HepG2 (cell line): ENCODE data around the gene NAA25. TPM values are rescaled to one million over a fixed set of nuclear protein-coding genes. Genes with fewer than 3 reads are reported as not detected.

Source experiments
- ATAC-seq: fragments of 200-7000 bp; cut with Tn5 transposase; 3 replicates; pipeline ENCODE4 v1.9.1; 2020; ENCODE audit warnings: mild to moderate bottlenecking, moderate library complexity
- BruUV-seq: library from RNA; stranded (reverse); fragments of 400-500 nt; replicated peaks from 2 replicates; lab custom pipeline; 2021; lab: Mats Ljungman, UMichigan
- CTCF ChIA-PET: fragments of 300-600 bp; formaldehyde crosslinking; extraction: SDS; loops from one replicate; lab custom pipeline; 2021; ENCODE audit warnings: low total read pairs, inconsistent platforms, low intra/inter-chr PET ratio; lab: Yijun Ruan, JAX
- POLR2A ChIA-PET: fragments of 350-600 bp; sonication (Branson Sonifier 250); formaldehyde crosslinking; loops from one replicate; lab custom pipeline; 2020; ENCODE audit warnings: antibody characterized with exemption, inconsistent platforms; lab: Yijun Ruan, JAX
- DNase-seq: peaks from one replicate; pipeline ENCODE4 v3.0.0-alpha.2; 2015; ENCODE audit warnings: low spot score
- FAIRE-seq: peaks from 3 replicates; lab custom pipeline; 2011; peaks lifted over from hg19 to GRCh38; lab: Jason Lieb, UNC
- H2AFZ ChIP-seq: one replicate; pipeline ENCODE4 v1.6.1; 2011; ENCODE audit warnings: low read length, inconsistent platforms
- H3K27ac ChIP-seq: fragments of 300-600 bp; 3 replicates; pipeline ENCODE4 v1.8.0; 2011; ENCODE audit warnings: mixed run types, mild to moderate bottlenecking, mixed read lengths, low read length, inconsistent platforms; ENCODE audit not compliant: insufficient read depth; ENCODE audit errors: extremely low read length
- H3K27me3 ChIP-seq, 2 experiments: fragments of 200-600 bp in 1 of 2; 2 replicates in 1 of 2; 3 replicates in 1 of 2; pipeline versions ENCODE4 v1.6.0 to v1.8.0; 2011; ENCODE audit warnings: low read length in 2 of 2, mild to moderate bottlenecking in 2 of 2, moderate library complexity in 2 of 2, inconsistent platforms in 1 of 2; ENCODE audit not compliant: insufficient read depth in 2 of 2, control insufficient read depth in 1 of 2
- H3K36me3 ChIP-seq, 2 experiments: fragments of 200-600 bp in 1 of 2; replicated peaks in 1 of 2; 2 replicates in 1 of 2; 3 replicates in 1 of 2; pipeline versions ENCODE4 v1.5.1 to v1.8.0; 2011; ENCODE audit warnings: low read length in 2 of 2, inconsistent platforms in 1 of 2; ENCODE audit not compliant: insufficient read depth in 2 of 2, control insufficient read depth in 1 of 2
- H3K4me1 ChIP-seq: 2 replicates; pipeline ENCODE4 v1.5.1; 2012; ENCODE audit warnings: low read length, inconsistent platforms; ENCODE audit not compliant: insufficient read depth
- H3K4me2 ChIP-seq: 2 replicates; pipeline ENCODE4 v1.6.0; 2011; ENCODE audit warnings: low read depth, low read length, inconsistent platforms
- H3K4me3 ChIP-seq, 3 experiments: fragments of 200-600 bp in 1 of 3; sonication (generic), shearing (Covaris generic) in 1 of 3; replicated peaks in 1 of 3; 2 replicates each; pipeline ENCODE4 v1.5.1; 2011 to 2016; ENCODE audit warnings: low read length in 3 of 3, inconsistent platforms in 2 of 3, low read depth in 2 of 3, mild to moderate bottlenecking in 2 of 3, control low read depth in 1 of 3, mixed read lengths in 1 of 3; ENCODE audit not compliant: insufficient read depth in 1 of 3
- H3K79me2 ChIP-seq: one replicate; pipeline ENCODE4 v1.6.1; 2011; ENCODE audit warnings: low read length, inconsistent platforms; ENCODE audit not compliant: insufficient read depth
- H3K9ac ChIP-seq: 2 replicates; pipeline ENCODE4 v1.6.0; 2011; ENCODE audit warnings: mild to moderate bottlenecking, low read depth, low read length, inconsistent platforms; ENCODE audit not compliant: insufficient read depth
- H3K9me3 ChIP-seq: 2 replicates; pipeline ENCODE4 v1.5.1; 2012; ENCODE audit warnings: mild to moderate bottlenecking, low read length
- H4K20me1 ChIP-seq: 2 replicates; pipeline ENCODE4 v1.6.0; 2011; ENCODE audit warnings: inconsistent platforms, mild to moderate bottlenecking, low read length, moderate library complexity; ENCODE audit not compliant: insufficient read depth
- ARID4A ChIP-seq: sonication (generic); formaldehyde crosslinking; IDR thresholded peaks from 2 replicates; pipeline ENCODE4 v1.5.0; 2020; ENCODE audit warnings: mild to moderate bottlenecking, missing genetic modification reagents, borderline replicate concordance
- FOXC1 ChIP-seq: sonication (generic); formaldehyde crosslinking; IDR thresholded peaks from 2 replicates; pipeline ENCODE4 v1.8.0; 2022; ENCODE audit warnings: mild to moderate bottlenecking, missing genetic modification reagents, borderline replicate concordance
- HNF4G ChIP-seq, 2 experiments: sonication (generic) in 1 of 2; formaldehyde crosslinking in 1 of 2; IDR thresholded peaks; 2 replicates each; pipeline versions ENCODE4 v1.4.0 to v1.6.1; 2011 to 2020; ENCODE audit warnings: borderline replicate concordance in 2 of 2, low read depth in 2 of 2, mild to moderate bottlenecking in 2 of 2, low read length in 1 of 2, missing genetic modification reagents in 1 of 2, moderate library complexity in 1 of 2
- NFE2L1 ChIP-seq: sonication (generic); formaldehyde crosslinking; IDR thresholded peaks from 2 replicates; pipeline ENCODE4 v1.4.0; 2020; ENCODE audit warnings: missing genetic modification reagents, mild to moderate bottlenecking, borderline replicate concordance
- PBX3 ChIP-seq: sonication (generic); formaldehyde crosslinking; IDR thresholded peaks from 2 replicates; pipeline ENCODE4 v1.8.1; 2023; ENCODE audit warnings: missing genetic modification reagents, inconsistent platforms, borderline replicate concordance
- POLR2A ChIP-seq, 2 experiments: IDR thresholded peaks; 2 replicates each; pipeline ENCODE4 v1.6.1; 2011; ENCODE audit warnings: low read depth in 2 of 2, low read length in 2 of 2, mild to moderate bottlenecking in 1 of 2, moderate library complexity in 1 of 2; ENCODE audit not compliant: insufficient read depth in 1 of 2
- RBM22 ChIP-seq: fragments of 200-400 bp; formaldehyde crosslinking; optimal IDR thresholded peaks from 2 replicates; pipeline ENCODE3; 2017; ENCODE audit warnings: mild to moderate bottlenecking, low read length, moderate library complexity
- ZFP90 ChIP-seq: sonication (generic); formaldehyde crosslinking; IDR thresholded peaks from 2 replicates; pipeline ENCODE4 v1.8.0; 2022; ENCODE audit warnings: missing genetic modification reagents, mild to moderate bottlenecking, inconsistent platforms, borderline replicate concordance
- WGBS: methylation state at CpG from one replicate; pipeline ENCODE4 v1.1.6; 2017; ENCODE audit warnings: low lambda C conversion rate; 5-methylcytosine and 5-hydroxymethylcytosine counted together
- in situ Hi-C: cut with HindIII; loops from 2 replicates; pipeline ENCODE4 v1.10.0; 2017; ENCODE audit warnings: low pct_unique_long_range_greater_than_20kb; ENCODE audit not compliant: extremely low pct_ligation_motif_present
- intact Hi-C: fragments of 100-400 bp; cut with micrococcal nuclease; formaldehyde crosslinking; loops from one replicate; pipeline ENCODE4 v1.10.0; 2022; ENCODE audit not compliant: unreplicated experiment
- polyA plus RNA-seq, 8 experiments: library from polyadenylated mRNA; depleted of rRNA in 3 of 8; stranded (reverse) in 7 of 8; unstranded in 1 of 8; fragments of >200 nt; fragmentation: Illumina TruSeq in 4 of 8; extraction: Trizol in 4 of 8; gene quantifications; 2 replicates each; pipeline versions ENCODE4 v1.2.1 to v1.2.3, GENCODE V29; 2011 to 2016; ENCODE audit warnings: low read depth in 4 of 8, missing spikeins in 1 of 8, mixed read lengths in 1 of 8; ENCODE audit not compliant: insufficient read depth in 1 of 8
- total RNA-seq, 5 experiments: library from RNA; depleted of rRNA; stranded (reverse); fragments of >200 nt; fragmentation: Illumina TruSeq; extraction: Trizol; gene quantifications; 2 replicates each; pipeline ENCODE4 v1.2.3, GENCODE V29; 2016; ENCODE audit warnings: low read depth in 1 of 5
- TF ChIP-seq, protein P1 (sequence below): sonication (generic); formaldehyde crosslinking; IDR thresholded peaks from 2 replicates; pipeline ENCODE4 v1.4.0; 2020; ENCODE audit warnings: missing genetic modification reagents
- TF ChIP-seq, protein P2 (sequence below): sonication (generic); formaldehyde crosslinking; conservative IDR thresholded peaks from 2 replicates; pipeline ENCODE4 v1.4.0; 2020; ENCODE audit warnings: mild to moderate bottlenecking, missing genetic modification reagents, moderate library complexity

Gene NAA25
- total and polyA plus RNA-seq, 2 of the 13 experiments (the other 11 are each of a cell fraction or from before 2014, with no cell fraction given): 11.4 to 32.0 TPM

DNA sequence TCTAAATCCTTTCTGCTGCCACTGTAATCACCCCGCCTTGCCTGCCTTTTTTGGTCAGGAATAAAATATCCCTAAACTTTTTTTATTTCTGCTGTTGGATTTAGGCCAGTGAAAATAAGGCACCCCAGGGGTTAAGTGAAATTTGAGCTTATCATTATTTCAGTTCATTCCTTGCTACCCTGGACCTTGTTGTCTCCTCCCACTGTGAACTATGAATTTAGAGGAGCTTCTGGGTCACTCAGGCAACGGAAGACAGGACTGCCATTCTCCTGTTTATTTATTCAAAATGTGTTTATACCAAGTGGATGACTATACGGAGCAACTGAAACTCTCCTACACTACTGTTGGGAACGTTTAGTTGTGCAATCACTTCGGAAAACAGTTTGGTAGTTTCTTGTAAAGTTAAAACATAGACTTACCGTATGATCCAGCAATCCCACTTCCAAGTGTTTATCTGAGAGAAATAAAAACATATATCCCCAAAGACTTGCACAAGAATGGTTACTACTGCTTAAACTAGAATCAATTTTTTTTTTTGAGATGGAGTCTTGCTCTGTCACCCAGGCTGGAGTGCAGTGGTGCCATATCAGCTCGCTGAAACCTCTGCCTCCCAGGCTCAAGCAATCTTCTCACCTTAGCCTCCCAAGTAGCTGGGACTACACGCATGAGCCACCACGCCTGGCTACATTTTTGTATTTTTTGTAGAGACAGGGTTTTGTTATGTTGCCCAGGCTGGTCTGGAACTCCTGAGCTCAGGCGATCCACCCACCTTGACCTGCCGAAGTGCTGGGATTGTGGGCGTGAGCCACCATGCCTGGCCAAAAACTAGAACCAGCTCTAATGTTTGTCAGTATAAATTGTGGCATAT, 14.5 kb upstream of the NAA25 start:
- CTCF ChIA-PET: no interaction called here
- in situ Hi-C loops: no loop called here
- FAIRE-seq (no peak), DNase-seq (peak; percentile 72), ATAC-seq (peak; percentile 8)
- Histone ChIP-seq H3K27me3 (no peaks in the 10 kb centered on the region; a peak in 1 of 5 replicates), H3K36me3 (no peaks in the 10 kb centered on the region), H2AFZ (peak overlapping the region; percentile 77), H3K27ac (peak overlapping the region; percentile 62), H3K4me1 (peaks cover 60% of the 10 kb centered on the region), H4K20me1 (no peaks in the 10 kb centered on the region), H3K4me3 (peak overlapping the region; percentile 15 to 56 (median 47)), H3K9ac (peak overlapping the region; percentile 58; the same call in 1 of the 2 replicates), H3K79me2 (peaks cover 10% of the 10 kb centered on the region), H3K4me2 (peak overlapping the region; percentile 90), H3K9me3 (no peaks in the 10 kb centered on the region)
- POLR2A ChIA-PET: interaction anchor here (0.8 to 7.1 kb wide), 5 partner anchors 8 to 281 kb away, joined by 3 to 85 read pairs (median 4); partner anchors contain the start of genes ERP29, MAPKAPK5, NAA25 and TMEM116
- 0% methylated on average over 12 of the region's 12 CpGs for WGBS
- BruUV-seq: no TSS peak
- intact Hi-C loops: no loop called here
- TF ChIP-seq, protein P1, sequence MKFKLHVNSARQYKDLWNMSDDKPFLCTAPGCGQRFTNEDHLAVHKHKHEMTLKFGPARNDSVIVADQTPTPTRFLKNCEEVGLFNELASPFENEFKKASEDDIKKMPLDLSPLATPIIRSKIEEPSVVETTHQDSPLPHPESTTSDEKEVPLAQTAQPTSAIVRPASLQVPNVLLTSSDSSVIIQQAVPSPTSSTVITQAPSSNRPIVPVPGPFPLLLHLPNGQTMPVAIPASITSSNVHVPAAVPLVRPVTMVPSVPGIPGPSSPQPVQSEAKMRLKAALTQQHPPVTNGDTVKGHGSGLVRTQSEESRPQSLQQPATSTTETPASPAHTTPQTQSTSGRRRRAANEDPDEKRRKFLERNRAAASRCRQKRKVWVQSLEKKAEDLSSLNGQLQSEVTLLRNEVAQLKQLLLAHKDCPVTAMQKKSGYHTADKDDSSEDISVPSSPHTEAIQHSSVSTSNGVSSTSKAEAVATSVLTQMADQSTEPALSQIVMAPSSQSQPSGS (CRISPR knock-in tag): no peak
- TF ChIP-seq ARID4A (peak; percentile 32; the same call in 1 of the 2 replicates), RBM22 (no peak), ZFP90 (no peak), POLR2A (IDR thresholded peaks at IDR 0.05; ENCODE audit: insufficient read depth in 1 of 2, low read depth in 2 of 2, low read length in 2 of 2) (peak in 1 of 2 experiments; percentile 34; a peak in 1 of 4 replicates), PBX3 (CRISPR knock-in tag) (no peak), FOXC1 (CRISPR knock-in tag) (no peak), NFE2L1 (CRISPR knock-in tag) (no peak), HNF4G (IDR thresholded peaks at IDR 0.05; ENCODE audit: borderline replicate concordance, low read depth, low read length) (peak; percentile 53; the same call in 1 of the 2 replicates), HNF4G (CRISPR knock-in tag; IDR thresholded peaks at IDR 0.05; ENCODE audit: borderline replicate concordance, low read depth) (no peak)
- TF ChIP-seq, protein P2, sequence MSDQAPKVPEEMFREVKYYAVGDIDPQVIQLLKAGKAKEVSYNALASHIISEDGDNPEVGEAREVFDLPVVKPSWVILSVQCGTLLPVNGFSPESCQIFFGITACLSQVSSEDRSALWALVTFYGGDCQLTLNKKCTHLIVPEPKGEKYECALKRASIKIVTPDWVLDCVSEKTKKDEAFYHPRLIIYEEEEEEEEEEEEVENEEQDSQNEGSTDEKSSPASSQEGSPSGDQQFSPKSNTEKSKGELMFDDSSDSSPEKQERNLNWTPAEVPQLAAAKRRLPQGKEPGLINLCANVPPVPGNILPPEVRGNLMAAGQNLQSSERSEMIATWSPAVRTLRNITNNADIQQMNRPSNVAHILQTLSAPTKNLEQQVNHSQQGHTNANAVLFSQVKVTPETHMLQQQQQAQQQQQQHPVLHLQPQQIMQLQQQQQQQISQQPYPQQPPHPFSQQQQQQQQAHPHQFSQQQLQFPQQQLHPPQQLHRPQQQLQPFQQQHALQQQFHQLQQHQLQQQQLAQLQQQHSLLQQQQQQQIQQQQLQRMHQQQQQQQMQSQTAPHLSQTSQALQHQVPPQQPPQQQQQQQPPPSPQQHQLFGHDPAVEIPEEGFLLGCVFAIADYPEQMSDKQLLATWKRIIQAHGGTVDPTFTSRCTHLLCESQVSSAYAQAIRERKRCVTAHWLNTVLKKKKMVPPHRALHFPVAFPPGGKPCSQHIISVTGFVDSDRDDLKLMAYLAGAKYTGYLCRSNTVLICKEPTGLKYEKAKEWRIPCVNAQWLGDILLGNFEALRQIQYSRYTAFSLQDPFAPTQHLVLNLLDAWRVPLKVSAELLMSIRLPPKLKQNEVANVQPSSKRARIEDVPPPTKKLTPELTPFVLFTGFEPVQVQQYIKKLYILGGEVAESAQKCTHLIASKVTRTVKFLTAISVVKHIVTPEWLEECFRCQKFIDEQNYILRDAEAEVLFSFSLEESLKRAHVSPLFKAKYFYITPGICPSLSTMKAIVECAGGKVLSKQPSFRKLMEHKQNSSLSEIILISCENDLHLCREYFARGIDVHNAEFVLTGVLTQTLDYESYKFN (CRISPR knock-in tag): peak; percentile 81
